ENCODE results near the gene CHD5. TPM values are rescaled to one million over a fixed set of nuclear protein-coding genes. Genes with fewer than 3 reads are reported as not detected.

CHD5 gene
- total RNA-seq, 4 donors from 2014 or later, result 5.5 to 16.9 (median 12.0) TPM

DNA sequence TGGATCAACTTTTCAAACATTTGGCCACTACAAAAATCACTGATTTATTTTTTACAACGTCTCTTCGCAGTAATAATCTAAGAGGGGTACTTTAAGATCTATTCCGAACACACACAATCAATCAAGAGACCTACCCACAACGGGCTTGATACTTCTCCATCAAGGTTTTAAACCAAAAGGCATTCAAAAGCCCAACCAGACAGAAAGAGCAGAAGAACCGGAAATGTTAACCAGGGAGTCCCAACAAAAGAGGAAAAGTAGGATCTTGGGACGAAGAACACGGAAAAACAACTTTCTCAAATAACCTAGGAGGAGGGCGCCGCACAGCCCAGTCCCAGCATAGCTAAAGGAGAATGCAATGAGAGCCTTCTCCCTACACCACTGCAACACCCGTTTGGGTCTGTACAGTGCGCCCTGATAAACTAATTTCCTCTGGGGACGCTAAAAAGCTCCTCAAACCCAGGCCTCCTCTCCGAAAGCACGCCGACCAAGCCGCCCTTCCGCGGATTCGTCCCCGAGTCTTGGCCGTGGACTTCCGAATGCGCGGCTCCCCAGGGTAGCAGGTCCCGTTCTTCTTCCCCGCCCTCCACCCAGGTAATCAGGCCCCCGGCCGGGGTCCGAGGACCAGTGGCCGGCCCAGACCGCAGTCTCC lies 18.7 kb upstream of the CHD5 start:
- peaks cover 25 to 47% (median 35%) of the 10 kb centered on the region in 4 donors for H3K4me1 ChIP-seq
- TF ChIP-seq EP300 (IDR thresholded peaks at IDR 0.05) (no peak), POLR2A (IDR thresholded peaks at IDR 0.05; ENCODE audit: low read depth) (no peak), POLR2AphosphoS5 (IDR thresholded peaks at IDR 0.05) (no peak)
- TF ChIP-seq, protein P1, sequence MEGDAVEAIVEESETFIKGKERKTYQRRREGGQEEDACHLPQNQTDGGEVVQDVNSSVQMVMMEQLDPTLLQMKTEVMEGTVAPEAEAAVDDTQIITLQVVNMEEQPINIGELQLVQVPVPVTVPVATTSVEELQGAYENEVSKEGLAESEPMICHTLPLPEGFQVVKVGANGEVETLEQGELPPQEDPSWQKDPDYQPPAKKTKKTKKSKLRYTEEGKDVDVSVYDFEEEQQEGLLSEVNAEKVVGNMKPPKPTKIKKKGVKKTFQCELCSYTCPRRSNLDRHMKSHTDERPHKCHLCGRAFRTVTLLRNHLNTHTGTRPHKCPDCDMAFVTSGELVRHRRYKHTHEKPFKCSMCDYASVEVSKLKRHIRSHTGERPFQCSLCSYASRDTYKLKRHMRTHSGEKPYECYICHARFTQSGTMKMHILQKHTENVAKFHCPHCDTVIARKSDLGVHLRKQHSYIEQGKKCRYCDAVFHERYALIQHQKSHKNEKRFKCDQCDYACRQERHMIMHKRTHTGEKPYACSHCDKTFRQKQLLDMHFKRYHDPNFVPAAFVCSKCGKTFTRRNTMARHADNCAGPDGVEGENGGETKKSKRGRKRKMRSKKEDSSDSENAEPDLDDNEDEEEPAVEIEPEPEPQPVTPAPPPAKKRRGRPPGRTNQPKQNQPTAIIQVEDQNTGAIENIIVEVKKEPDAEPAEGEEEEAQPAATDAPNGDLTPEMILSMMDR (IDR thresholded peaks at IDR 0.05), result no peak
- intact Hi-C loops (cut with DNase I), result loop anchor here (10.0 kb wide), 1 partner anchor 204 kb away; the partner anchor contains the start of gene NPHP4
- H3K4me3 ChIP-seq, result peak overlapping the region; percentile 81 to 99 (median 94)
- no peak for DNase-seq (ENCODE audit: extremely low spot score)
- no peaks in the 10 kb centered on the region for H3K27me3 ChIP-seq
- H3K9me3 ChIP-seq, result no peaks in the 10 kb centered on the region
- under 1% methylated on average over 24 of the region's 31 CpGs for WGBS
- H3K27ac ChIP-seq (replicated peaks in 1 of 4), result peak overlapping the region; percentile 75 to 88 (median 82)
- peaks cover 20 to 38% (median 36%) of the 10 kb centered on the region in 4 donors for H3K36me3 ChIP-seq

DNA sequence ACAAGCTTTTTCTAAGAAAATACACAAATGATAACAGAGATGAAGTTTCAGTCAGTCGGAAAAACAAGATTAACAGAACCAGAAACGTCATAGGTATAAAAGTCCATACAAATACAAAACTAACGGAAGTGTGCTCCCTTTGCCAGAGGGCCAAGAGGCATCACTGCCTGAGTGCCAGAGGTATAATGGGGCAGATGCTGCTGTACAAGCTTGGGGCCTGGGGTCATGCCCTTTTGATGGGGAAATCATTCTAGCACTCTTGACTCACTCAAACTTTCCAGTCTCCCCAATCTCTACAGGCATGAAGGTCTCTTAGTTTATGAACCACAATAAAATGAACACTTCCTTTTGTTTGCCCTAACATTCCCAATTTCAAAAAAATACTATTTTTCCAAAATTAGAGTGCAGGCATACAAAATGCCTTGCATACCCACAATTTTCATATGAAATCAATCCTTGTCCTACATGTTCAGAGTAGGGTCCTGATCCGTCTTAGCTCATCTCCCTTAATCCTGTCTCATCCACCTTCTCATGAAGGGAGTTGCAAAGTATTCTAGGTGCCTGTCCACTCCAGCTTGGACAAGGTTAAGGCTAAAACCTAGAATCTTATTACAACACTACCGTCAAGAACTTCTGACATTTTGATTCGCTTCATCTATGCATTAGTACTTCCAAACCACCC lies 17.8 kb upstream of the CHD5 start:
- H3K27me3 ChIP-seq, result no peaks in the 10 kb centered on the region
- H3K4me1 ChIP-seq, result peaks cover 25 to 47% (median 35%) of the 10 kb centered on the region in 4 donors
- intact Hi-C loops (cut with DNase I), result loop anchor here (10.0 kb wide), 1 partner anchor 203 kb away; the partner anchor contains the start of gene NPHP4
- 69% methylated on average over 6 of the region's 6 CpGs for WGBS
- H3K27ac ChIP-seq (replicated peaks in 1 of 4), result no peak overlapping the region
- no peak for DNase-seq (ENCODE audit: extremely low spot score)
- H3K9me3 ChIP-seq, result no peaks in the 10 kb centered on the region
- TF ChIP-seq, protein P1 (IDR thresholded peaks at IDR 0.05), result no peak
- TF ChIP-seq POLR2A (IDR thresholded peaks at IDR 0.05; ENCODE audit: low read depth) (no peak), POLR2AphosphoS5 (IDR thresholded peaks at IDR 0.05) (no peak), EP300 (IDR thresholded peaks at IDR 0.05) (no peak)
- peaks cover 29 to 47% (median 44%) of the 10 kb centered on the region in 4 donors for H3K36me3 ChIP-seq
- H3K4me3 ChIP-seq, result peak overlapping the region; percentile 81 to 99 (median 94)

DNA sequence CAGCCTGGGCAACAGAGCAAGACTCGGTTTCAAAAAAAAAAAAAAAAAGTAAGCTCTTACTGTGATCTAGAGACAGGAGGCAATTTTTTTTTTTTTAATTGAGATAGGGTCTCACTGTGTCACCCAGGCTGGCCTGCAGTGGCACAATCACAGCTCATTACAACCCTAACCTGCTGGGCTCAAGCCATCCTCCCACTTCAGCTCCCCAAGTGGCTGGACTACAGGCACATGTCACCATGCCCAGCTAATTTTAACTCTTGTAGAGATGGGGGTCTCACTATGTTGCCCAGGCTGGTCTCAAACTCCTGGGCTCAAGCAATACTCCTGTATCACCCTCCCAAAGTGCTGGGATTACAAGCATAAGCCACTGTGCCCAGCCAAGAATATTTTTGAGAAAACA lies 11.8 kb upstream of the CHD5 start:
- Histone ChIP-seq H3K4me3 (no peak overlapping the region), H3K27me3 (no peaks in the 10 kb centered on the region), H3K27ac (replicated peaks in 1 of 4) (no peak overlapping the region), H3K36me3 (peaks cover 75 to 98% (median 94%) of the 10 kb centered on the region in 4 donors), H3K9me3 (no peaks in the 10 kb centered on the region), H3K4me1 (peaks cover 0 to 19% (median 7%) of the 10 kb centered on the region in 4 donors)
- no peak for DNase-seq (ENCODE audit: extremely low spot score)
- WGBS, result 93% methylated on average over 1 of the region's 1 CpG
- TF ChIP-seq POLR2AphosphoS5 (IDR thresholded peaks at IDR 0.05), result no peak
- no peak for TF ChIP-seq POLR2A (IDR thresholded peaks at IDR 0.05; ENCODE audit: low read depth)
- TF ChIP-seq, protein P1 (IDR thresholded peaks at IDR 0.05), result no peak
- TF ChIP-seq EP300 (IDR thresholded peaks at IDR 0.05), result no peak
- intact Hi-C loops (cut with DNase I), result loop anchor here (10.0 kb wide), 1 partner anchor 197 kb away; the partner anchor contains the start of gene NPHP4

DNA sequence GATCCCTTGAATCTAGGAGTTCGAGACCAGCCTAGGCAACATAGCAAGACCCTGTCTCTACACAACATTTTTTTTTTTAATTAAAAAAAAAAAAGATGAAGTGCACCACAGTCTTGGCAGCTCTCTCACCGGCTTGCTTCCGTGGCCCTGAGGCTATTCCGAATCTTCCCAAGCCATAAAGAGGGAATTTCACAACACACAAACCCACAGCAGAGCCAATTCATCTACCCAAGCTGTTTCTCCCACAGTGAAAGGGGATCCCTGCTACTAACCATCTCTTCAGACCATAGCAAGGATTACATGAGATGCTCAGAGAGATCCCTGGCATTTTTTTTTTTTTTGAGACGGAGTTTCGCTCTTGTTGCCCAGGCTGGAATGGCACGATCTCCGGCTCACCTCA lies 8.3 kb upstream of the CHD5 start:
- TF ChIP-seq POLR2AphosphoS5 (IDR thresholded peaks at IDR 0.05) (no peak), POLR2A (IDR thresholded peaks at IDR 0.05; ENCODE audit: low read depth) (no peak), EP300 (IDR thresholded peaks at IDR 0.05) (no peak)
- TF ChIP-seq, protein P1 (IDR thresholded peaks at IDR 0.05), result no peak
- intact Hi-C loops (cut with DNase I), result no loop called here
- no peak overlapping the region for H3K4me3 ChIP-seq
- no peaks in the 10 kb centered on the region for H3K9me3 ChIP-seq
- peaks cover 0 to 17% (median 13%) of the 10 kb centered on the region in 4 donors for H3K4me1 ChIP-seq
- peaks cover 55 to 89% (median 75%) of the 10 kb centered on the region in 4 donors for H3K36me3 ChIP-seq
- H3K27ac ChIP-seq (replicated peaks in 1 of 4), result no peak overlapping the region
- WGBS, result 94% methylated on average over 8 of the region's 8 CpGs
- H3K27me3 ChIP-seq, result no peaks in the 10 kb centered on the region
- DNase-seq (ENCODE audit: extremely low spot score), result no peak

Data from esophagus muscularis mucosa (tissue), 4 donors.